ENCODE measurements around the gene C11orf52. TPM values are rescaled to one million over a fixed set of nuclear protein-coding genes. Genes with fewer than 3 reads are reported as not detected.
A peak's percentile ranks its signal among the peaks of the same experiment; 100 is the strongest.

Gene C11orf52
- total and polyA plus RNA-seq, 2 donors (not counting 3 experiments of a cell fraction or from before 2014, with no cell fraction given) = 0.31 to 0.76 TPM

GRCh38 chr11:111954154-111954553 lies 35.4 kb downstream of the C11orf52 start:
- Histone ChIP-seq H3K4me3 (replicated peaks in 1 of 3; ENCODE audit: insufficient read depth in 1 of 3, low read depth in 1 of 3, low read length in 3 of 3) (no peak overlapping the region), H3K9me3 (replicated peaks; ENCODE audit: control insufficient read depth, insufficient read depth, low read length) (no peaks in the 10 kb centered on the region), H3K4me1 (ENCODE audit: control insufficient read depth, extremely low read depth, insufficient read depth, low read length) (peaks cover 10% of the 10 kb centered on the region), H3K27ac (ENCODE audit: insufficient read depth, low read depth, low read length) (no peak overlapping the region), H3K79me2 (ENCODE audit: control insufficient read depth, insufficient read depth, low read length) (no peaks in the 10 kb centered on the region), H3K4me2 (ENCODE audit: insufficient read depth, low read length) (no peak overlapping the region), H2AFZ (ENCODE audit: low read depth, low read length) (no peak overlapping the region), H3K27me3 (ENCODE audit: control insufficient read depth in 2 of 2, insufficient read depth in 2 of 2, low read length in 2 of 2) (no peaks in the 10 kb centered on the region), H3K36me3 (ENCODE audit: control insufficient read depth in 2 of 2, extremely low read depth in 1 of 2, insufficient read depth in 2 of 2, low read length in 2 of 2) (no peaks in the 10 kb centered on the region), H4K20me1 (replicated peaks; ENCODE audit: control insufficient read depth, extremely low read depth, insufficient read depth, low read length) (no peaks in the 10 kb centered on the region), H3K9me1 (replicated peaks; ENCODE audit: control insufficient read depth, extremely low read depth, insufficient read depth, low read length) (no peaks in the 10 kb centered on the region), H3K9ac (replicated peaks; ENCODE audit: extremely low read depth, insufficient read depth, low read length) (no peak overlapping the region)
- BruUV-seq (replicated peaks) = no TSS peak
- POLR2A ChIA-PET = no interaction called here
- CTCF ChIA-PET = interaction anchor here (1.0 to 3.1 kb wide), 3 partner anchors 11 to 27 kb away, joined by 6 to 14 read pairs (median 11); no protein-coding TSS in a partner anchor
- no peak for DNase-seq (ENCODE audit: low read depth, low spot score)
- dilution Hi-C loops (cut with MboI; ENCODE audit: extremely low pct_ligation_motif_present, low sequenced_read_pairs) = no loop called here
- FAIRE-seq = no peak
- TF ChIP-seq POLR2A (IDR thresholded peaks at IDR 0.05; ENCODE audit: low read depth, low read length) = no peak
- TF ChIP-seq FOS (IDR thresholded peaks at IDR 0.05; ENCODE audit: borderline replicate concordance, insufficient read depth, low read length) = no peak
- no peak for TF ChIP-seq JUN (IDR thresholded peaks at IDR 0.05; ENCODE audit: borderline replicate concordance, insufficient read depth, insufficient read length, low read depth)
- no peak for TF ChIP-seq EZH2 (IDR thresholded peaks at IDR 0.05; ENCODE audit: borderline replicate concordance, low read depth, low read length, severe bottlenecking)
- TF ChIP-seq POLR2AphosphoS5 (IDR thresholded peaks at IDR 0.05; ENCODE audit: insufficient read depth, low read depth, low read length) = no peak
- no peak for TF ChIP-seq MAX (IDR thresholded peaks at IDR 0.05; ENCODE audit: insufficient read depth, insufficient read length)
- intact Hi-C loops (cut with micrococcal nuclease) = no loop called here

- no peaks in the 10 kb centered on the region for H3K9me1 ChIP-seq (replicated peaks; ENCODE audit: control insufficient read depth, extremely low read depth, insufficient read depth, low read length)
- no peak overlapping the region for H3K4me2 ChIP-seq (ENCODE audit: insufficient read depth, low read length)
- H2AFZ ChIP-seq (ENCODE audit: low read depth, low read length) = no peak overlapping the region
- DNase-seq (ENCODE audit: low read depth, low spot score) (no peak), FAIRE-seq (peak; percentile 15)
- BruUV-seq (replicated peaks) = no TSS peak
- TF ChIP-seq JUN (IDR thresholded peaks at IDR 0.05; ENCODE audit: borderline replicate concordance, insufficient read depth, insufficient read length, low read depth) (no peak), CTCF (IDR thresholded peaks at IDR 0.05; ENCODE audit: extremely low read depth in 1 of 2, insufficient read depth in 1 of 2, low read depth in 1 of 2, low read length in 2 of 2) (no peak), FOS (IDR thresholded peaks at IDR 0.05; ENCODE audit: borderline replicate concordance, insufficient read depth, low read length) (no peak), GATA2 (IDR thresholded peaks at IDR 0.05; ENCODE audit: insufficient read depth, insufficient read length, low read depth, low read length) (no peak), MAX (IDR thresholded peaks at IDR 0.05; ENCODE audit: insufficient read depth, insufficient read length) (no peak), POLR2A (IDR thresholded peaks at IDR 0.05; ENCODE audit: low read depth, low read length) (no peak), MYC (IDR thresholded peaks at IDR 0.05; ENCODE audit: low read depth, low read length) (no peak), POLR2AphosphoS5 (IDR thresholded peaks at IDR 0.05; ENCODE audit: insufficient read depth, low read depth, low read length) (no peak), EZH2 (IDR thresholded peaks at IDR 0.05; ENCODE audit: borderline replicate concordance, low read depth, low read length, severe bottlenecking) (no peak)
- no peak overlapping the region for H3K27ac ChIP-seq (ENCODE audit: insufficient read depth, low read depth, low read length)
- dilution Hi-C loops (cut with MboI; ENCODE audit: extremely low pct_ligation_motif_present, low sequenced_read_pairs) = no loop called here
- H4K20me1 ChIP-seq (replicated peaks; ENCODE audit: control insufficient read depth, extremely low read depth, insufficient read depth, low read length) = no peaks in the 10 kb centered on the region
- intact Hi-C loops (cut with micrococcal nuclease) = no loop called here
- no peak overlapping the region for H3K4me3 ChIP-seq (replicated peaks in 1 of 3; ENCODE audit: insufficient read depth in 1 of 3, low read depth in 1 of 3, low read length in 3 of 3)
- no peaks in the 10 kb centered on the region for H3K79me2 ChIP-seq (ENCODE audit: control insufficient read depth, insufficient read depth, low read length)
- H3K27me3 ChIP-seq (ENCODE audit: control insufficient read depth in 2 of 2, insufficient read depth in 2 of 2, low read length in 2 of 2) = no peaks in the 10 kb centered on the region
- H3K9ac ChIP-seq (replicated peaks; ENCODE audit: extremely low read depth, insufficient read depth, low read length) = no peak overlapping the region
- H3K4me1 ChIP-seq (ENCODE audit: control insufficient read depth, extremely low read depth, insufficient read depth, low read length) = peaks cover 4% of the 10 kb centered on the region
- CTCF ChIA-PET = interaction anchor here (0.7 to 1.3 kb wide), 3 partner anchors 24 to 65 kb away, joined by 3 read pairs; no protein-coding TSS in a partner anchor
- H3K9me3 ChIP-seq (replicated peaks; ENCODE audit: control insufficient read depth, insufficient read depth, low read length) = no peaks in the 10 kb centered on the region
- POLR2A ChIA-PET = no interaction called here
- H3K36me3 ChIP-seq (ENCODE audit: control insufficient read depth in 2 of 2, extremely low read depth in 1 of 2, insufficient read depth in 2 of 2, low read length in 2 of 2) = no peaks in the 10 kb centered on the region
Measured at GRCh38 chr11:111957663-111958444, 39.1 kb downstream of the C11orf52 start.
